ENCODE data around the gene NF1.
"Not testable (repeated sequence)": the region's sequence is repeated elsewhere in the genome, so short reads cannot be mapped to it uniquely, and the experiment has no call there.

Gene NF1

DNA sequence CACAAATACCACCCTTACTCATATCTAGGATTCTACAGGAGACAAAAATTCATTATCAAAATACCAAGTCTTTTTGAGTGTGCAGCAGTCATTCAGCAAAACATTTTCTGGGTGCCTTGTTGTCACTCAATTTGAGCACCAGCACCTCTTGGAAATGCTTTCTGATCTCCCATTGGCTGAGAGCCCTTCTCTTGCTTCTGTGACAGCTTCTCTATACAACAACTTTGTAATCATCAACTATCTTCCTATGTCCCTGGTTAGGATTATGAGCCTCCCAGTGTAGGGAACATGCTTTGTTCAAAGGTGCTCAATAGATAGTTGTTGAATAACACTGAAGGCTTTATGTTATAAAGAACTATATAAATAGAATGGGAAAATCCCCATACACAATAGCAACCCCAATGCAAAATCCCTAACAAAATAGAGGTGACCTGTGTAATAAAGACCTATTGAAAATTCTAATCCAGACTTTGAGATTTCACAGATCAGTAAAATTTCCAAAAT, 286.4 kb downstream of the NF1 start:
- DNase-seq (ENCODE audit: low read depth in 2 of 2, low spot score in 1 of 2), result no peak

DNA sequence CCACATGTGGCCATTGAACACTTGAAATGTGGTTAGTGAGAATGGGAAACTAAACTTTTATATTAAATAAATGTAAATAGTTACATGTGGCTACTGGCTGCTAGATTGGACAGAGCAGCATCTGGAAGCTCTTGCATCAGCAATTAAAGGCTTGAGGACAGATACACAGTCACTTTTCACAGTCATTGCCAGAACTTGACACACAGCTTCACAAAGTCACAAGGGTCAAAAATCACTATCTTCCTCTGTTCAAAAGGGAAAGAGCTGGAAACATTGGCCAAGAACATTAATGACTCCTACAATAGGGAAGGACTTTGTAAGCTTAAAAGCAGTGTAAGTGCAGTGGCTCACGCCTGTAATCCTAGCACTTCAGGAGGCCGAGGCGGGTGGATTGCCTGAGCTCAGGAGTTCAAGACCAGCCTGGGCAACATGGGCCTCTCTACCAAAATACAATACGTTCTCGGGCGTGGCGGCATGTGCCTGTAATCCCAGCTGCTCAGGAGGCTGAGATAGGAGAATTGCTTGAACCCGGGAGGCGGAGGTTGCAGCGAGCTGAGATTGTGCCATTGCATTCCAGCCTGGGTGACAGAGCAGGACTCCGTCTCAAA, 288.0 kb downstream of the NF1 start:
- not testable (repeated sequence) for DNase-seq (ENCODE audit: low read depth in 2 of 2, low spot score in 1 of 2)

DNA sequence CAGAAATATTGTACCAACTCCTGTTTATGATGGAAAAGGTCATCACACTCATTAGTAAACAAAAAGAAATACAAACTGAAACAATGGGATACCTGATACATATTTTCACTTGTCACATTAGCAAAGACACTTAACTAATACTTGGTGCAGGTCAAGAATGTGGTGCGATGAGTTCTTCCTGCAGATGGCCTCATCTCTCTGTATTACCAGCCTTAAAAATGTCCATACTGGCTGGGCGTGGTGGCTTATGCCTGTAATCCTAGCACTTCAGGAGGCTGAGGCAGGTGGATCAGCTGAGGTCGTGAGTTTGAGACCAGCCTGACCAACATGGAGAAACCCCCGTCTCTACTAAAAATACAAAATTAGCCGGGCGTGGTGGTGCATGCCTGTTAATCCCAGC, 288.7 kb downstream of the NF1 start:
- not testable (repeated sequence) for DNase-seq (ENCODE audit: low read depth in 2 of 2, low spot score in 1 of 2)

DNA sequence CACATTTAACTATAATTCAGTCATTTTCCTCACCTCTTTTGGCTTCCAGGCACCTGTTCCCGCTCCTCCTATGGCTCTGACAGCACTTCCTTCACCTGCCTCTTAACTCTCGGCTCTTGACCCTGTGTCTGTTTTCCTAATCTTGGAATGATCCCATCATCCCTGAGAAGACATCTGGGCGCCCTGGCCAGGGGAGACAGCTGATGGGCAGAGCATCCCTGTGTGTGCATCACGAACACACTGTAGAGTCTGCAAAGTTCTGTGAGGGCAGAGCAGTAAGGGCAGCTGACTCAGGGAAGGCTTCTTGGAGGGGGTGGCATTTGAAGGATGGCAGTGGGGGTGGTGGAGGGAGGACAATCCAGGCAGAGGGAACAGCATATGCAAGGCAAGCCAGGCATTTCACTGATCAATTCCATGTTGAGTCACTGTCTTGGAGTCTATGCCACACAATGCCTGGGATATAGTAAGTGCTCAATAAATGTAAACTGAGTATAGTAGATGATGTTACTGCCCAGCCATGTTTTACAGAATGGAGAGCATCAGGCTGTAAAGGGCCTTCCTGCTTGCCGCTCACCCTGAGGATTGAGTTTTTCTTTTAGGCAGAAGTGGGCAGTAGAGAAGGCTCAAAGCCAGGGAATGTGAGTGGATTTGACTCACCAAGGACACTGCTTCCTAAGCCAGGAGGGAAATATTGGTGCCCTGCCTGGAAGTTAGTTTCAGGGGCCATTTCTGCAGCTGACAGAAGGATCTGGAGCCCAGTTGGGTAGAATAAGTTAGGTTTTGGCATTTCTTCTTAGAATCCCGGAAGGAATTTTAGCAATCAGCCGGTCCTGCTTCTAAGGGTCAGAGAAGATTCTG, 290.9 kb downstream of the NF1 start:
- no peak for DNase-seq (ENCODE audit: low read depth in 2 of 2, low spot score in 1 of 2)

DNA sequence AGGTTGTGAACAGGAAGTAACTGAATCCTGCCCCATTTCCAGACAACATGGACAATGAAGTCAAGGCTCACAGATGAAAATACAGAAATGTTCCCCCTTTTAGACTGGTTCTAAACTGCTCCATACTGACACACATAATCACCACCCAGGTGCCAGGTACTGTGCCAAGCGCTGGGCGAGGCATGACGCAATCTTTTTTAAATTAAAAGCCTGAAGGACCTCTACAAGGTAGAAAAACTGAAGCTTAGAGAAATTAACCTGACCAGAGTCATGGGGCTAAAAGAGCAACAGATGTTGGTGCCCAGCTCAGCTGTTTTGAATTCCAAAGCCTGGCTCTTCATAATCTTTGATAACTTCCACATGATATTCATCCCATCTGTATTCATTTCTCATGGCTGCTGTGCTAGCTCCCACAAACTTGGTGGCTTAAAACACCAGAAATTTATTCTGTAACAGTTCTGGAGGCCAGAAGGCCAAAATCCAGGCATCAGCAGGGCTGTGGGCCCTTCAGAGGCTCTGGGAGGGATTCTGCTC, 291.8 kb downstream of the NF1 start:
- no peak for DNase-seq (ENCODE audit: low read depth in 2 of 2, low spot score in 1 of 2)

DNA sequence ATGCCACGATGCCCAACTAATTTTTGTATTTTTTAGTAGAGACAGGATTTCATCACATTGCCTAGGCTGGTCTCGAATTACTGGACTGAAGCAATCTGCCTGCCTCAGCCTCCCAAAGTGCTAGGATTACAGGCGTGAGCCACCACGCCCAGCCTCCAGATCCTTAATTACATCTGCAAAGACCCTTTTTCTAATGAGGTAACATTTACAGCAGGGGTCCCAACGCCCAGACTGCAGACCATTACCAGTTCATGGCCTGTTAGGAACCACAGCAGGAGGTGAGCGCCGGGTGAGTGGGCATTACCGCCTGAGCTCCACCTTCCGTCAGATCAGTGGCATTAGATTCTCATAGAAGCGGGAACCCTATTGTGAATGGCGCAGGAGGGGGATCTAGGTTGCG, 292.7 kb downstream of the NF1 start:
- DNase-seq (ENCODE audit: low read depth in 2 of 2, low spot score in 1 of 2), result no peak

DNA sequence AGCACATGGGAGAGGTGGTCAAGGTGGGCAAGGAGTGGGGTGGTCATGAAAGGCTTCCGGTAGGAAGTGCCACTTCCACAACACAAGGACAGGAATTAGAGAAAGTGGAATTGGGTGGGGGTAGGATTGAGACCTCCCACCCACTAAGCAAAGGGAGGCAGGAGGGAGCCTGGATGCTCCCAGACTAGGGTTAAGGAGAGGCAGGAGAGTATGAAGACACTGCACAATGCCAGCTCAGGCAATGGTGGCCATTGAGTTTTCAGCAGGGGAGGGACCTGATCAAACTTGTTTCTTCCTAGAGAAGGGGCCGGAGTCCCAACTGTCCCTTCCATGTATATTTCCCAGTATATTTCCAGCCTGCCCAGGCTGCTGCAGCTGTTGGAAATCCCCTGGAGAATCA, 293.6 kb downstream of the NF1 start:
- no peak for DNase-seq (ENCODE audit: low read depth in 2 of 2, low spot score in 1 of 2)

DNA sequence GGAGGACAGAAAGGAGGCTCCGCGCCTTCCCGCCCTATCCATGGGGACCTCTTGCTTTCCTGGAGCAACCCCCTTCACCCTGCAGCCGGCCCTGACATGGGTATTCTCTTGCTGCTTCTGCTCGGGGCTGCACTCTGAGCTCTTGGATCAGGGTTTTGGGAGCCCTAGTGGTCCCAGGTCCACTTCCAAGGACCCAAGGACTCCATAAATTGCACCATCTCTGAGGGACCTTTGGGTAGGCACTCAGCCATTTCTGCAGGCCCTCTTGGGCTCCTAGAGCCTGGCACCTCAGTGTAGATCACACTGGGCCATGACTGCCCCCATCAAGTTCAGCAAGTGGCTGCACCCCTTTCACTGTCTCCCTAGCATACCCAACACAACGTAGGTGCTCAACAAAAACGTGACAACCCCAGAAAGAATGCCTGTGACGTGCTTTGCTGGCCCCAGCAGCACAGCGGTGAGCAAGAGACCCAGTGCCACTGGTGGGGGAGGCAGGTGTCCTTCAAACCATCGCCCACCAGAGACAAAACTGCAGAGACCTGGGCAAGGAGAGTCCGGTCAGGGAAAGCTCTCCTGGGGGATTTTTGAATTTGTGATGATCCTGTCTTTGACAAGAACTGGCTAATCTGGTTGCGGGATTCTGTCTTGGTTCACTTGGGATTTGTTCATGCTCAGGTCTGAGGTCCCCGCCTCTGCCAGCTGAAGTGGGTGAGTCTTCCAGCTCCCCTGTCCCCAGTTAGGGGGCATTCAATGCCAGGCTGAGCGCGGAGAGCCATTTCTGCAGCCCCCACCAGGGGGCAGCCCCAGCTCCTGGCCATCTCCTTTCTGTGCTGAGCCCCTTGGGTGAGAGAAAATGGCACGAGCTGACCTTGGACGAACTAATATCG, 294.2 kb downstream of the NF1 start:
- DNase-seq (ENCODE audit: low read depth in 2 of 2, low spot score in 1 of 2), result peak in 1 of 2 donors; percentile 16

DNA sequence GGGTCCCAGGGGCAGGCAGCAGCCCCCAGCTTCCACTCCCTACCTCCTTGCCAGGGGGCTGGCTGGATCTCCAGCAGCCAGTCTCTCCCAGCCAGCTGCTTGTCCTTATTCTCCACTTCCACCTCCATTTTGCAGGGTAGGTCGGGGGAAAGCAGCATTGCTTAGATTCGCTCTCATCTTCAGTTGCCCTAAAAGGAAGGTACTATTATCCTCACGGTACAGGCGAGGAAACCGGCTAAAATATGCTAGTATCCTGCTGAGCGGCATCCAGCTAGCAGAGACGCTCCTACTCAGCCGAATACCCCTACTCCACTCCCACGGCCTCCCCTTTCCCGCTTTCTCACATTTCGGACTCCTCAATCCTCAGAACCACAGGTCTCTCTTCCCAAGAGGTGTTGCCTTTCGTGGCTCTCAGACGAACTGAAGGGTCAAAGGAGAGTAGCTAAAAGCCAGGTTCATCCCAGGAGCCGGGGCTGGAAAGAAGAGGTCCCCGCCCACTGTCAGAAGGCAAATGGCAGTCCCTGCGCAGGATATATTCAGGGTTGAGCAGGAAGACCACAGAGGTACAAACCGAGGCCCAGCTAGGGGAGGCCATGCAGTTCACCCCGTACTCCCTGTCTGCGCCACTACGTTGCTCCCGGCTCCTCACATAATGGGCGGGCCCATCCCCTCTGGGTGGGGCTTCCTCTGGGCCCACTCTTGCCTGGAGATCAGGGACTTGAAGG, 295.0 kb downstream of the NF1 start:
- DNase-seq (ENCODE audit: low read depth in 2 of 2, low spot score in 1 of 2), result no peak

DNA sequence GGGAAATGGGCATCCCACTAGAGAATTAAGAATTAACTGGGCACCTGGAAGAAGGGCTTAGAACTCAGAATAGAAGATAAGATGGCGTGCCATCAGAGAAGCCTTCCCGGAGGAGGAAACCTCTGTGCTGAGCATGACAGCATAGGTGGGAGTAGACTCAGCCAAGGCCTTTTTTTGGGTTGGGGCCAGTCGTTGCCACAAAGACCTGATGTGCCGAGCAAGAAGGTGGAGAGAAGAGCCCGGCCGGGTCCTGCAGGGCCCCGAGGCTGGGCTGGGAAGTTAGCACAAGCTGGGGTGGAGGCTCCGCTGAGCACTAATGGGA, 295.6 kb downstream of the NF1 start:
- DNase-seq (ENCODE audit: low read depth in 2 of 2, low spot score in 1 of 2), result no peak

DNA sequence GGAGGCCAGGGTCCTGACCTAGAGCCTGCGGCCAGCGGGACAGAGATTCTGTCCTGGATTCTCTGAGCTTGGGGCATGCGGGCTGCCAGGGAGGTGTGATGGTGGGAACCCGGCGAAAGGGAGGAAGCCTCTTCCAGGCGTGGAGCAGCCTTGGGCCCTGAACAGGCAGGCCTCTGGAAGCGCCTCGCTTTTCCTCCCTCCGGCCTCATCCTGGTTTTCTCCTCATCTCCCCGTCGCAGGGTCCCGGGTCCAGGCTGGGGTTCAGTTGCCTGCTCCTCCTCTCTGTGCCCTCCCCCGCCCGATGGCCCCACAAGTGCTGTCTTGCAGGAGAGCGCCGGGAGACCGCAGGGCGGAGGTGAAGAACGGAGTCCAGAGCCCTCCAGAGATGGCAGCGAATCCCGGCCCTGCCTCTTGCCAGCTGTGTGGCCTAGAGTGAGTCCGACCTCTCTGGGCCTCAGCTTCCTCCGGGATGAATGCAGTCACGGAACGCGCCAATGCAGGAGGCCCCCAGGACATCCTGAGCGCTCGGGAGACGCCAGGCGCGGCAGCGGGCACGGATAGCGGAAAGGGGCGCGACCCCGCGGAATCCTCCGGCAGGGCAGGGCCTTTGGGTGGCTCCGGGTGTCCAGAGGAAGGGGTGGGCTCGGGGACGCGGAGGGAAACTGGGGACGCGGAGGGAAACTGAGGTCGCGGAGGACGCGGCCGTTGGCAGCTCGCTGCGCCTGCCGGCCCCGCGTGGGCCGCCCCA, 296.1 kb downstream of the NF1 start:
- no peak for DNase-seq (ENCODE audit: low read depth in 2 of 2, low spot score in 1 of 2)

DNA sequence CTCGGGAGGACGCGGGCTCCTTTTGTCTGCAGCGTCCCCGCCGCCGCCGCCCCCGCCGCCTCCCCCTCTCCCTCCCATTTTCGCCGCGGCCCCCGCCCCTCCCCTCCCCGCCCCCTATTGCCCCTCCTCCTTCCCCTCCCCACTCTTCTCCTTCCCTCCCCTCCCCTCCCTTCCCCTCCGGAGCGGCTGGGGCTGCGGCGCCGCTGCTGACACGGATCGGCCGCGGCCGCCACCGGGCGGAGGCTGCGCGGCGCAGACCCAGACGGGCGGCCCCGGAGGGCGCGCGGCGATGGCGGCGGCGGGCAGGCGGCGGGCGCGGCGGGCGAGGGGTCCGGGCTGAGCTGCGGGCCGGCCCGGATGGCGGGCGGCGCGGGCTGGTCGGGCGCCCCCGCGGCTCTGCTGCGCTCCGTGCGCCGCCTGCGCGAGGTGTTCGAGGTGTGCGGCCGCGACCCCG, 296.7 kb downstream of the NF1 start, which contains the start of gene RAB11FIP4:
RAB11FIP4 (plus strand) TSS at position 180 of the 454 bp plus-strand sequence; CDS start at position 358, 178 bp downstream.
- no peak for DNase-seq (ENCODE audit: low read depth in 2 of 2, low spot score in 1 of 2)

DNA sequence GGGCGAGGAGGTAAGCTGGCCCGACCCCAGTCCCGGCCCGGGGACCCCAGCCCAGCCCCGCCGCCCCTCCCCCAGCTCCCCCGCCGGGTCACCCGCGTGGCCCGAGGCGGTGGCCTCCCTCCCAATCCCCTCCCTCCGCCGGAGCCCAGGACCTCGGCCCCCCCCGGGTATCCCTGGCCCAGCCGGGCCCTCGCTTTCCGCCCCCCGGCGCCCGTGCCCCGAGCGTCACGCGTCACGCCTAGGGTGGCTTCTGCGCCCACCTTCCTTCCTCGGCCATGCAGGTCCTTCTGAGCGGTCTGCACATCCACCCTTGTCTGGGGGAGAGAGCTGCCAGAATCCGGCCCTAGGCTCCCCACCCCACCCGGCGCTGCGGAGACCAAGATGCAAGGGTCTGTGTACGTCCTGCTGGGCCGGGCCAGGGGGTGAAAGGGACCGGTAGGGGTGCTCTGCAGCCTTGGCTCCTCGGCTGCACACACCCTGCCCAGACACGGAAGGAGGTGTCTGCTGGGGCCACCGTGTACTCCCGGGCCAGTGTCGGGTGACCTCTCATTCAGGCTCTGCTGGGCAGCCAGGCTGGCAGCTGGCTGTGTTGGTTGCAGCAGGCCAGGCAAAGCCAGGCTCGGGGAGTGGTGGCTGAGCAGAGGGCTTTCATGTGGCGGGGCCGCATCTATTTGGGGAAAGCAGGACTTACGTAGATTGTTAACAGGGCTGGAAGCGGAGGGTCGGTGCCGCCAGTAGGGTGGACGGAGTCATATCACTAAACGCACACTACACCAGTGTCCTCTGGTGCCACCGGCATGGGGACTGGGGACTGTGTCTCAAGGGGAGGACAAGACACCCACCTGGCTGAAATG, 297.5 kb downstream of the NF1 start:
- no peak for DNase-seq (ENCODE audit: low read depth in 2 of 2, low spot score in 1 of 2)

DNA sequence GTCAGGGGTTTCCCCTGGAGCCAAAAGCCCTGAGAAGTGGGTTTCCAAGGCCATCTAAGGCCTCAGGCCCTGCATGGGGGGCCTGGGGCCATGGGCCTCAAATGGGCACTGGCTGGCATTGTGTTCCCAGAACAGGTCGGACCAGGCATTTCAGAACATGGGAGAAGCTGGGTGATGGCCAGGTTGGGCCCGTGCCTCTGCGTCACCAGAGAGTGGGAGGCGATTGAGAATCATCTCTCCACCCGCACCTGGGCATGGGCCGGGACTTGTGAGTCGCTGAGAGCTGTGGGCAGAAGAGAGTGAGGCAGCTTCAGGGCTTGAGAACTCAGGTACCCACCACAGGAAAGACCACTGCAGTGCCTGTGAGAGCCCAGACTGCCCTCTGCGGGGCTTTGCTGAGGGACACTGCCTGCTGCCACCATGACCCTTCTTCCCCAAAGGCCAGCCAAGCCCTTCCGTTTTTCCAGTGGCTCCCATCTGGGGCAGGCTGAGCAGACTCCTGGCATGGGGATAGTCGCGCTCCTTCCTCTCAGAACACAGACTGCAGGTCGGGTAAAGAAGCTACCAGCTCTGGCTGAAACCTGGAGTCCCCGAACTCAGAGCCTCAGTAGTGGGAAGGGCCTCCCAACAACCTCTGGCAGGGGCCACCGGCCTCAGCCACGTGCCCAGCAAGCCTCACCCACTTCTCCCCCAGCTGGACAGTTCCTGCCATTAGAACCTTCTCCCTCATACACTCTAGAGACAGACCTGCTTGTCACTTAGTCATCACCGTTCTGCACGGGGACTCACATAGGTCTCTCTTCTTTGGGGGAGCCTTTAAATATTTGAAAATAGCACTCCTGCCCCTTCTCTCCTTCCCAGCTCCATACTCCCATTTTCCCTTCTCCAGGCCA, 298.3 kb downstream of the NF1 start:
- no peak for DNase-seq (ENCODE audit: low read depth in 2 of 2, low spot score in 1 of 2)

DNA sequence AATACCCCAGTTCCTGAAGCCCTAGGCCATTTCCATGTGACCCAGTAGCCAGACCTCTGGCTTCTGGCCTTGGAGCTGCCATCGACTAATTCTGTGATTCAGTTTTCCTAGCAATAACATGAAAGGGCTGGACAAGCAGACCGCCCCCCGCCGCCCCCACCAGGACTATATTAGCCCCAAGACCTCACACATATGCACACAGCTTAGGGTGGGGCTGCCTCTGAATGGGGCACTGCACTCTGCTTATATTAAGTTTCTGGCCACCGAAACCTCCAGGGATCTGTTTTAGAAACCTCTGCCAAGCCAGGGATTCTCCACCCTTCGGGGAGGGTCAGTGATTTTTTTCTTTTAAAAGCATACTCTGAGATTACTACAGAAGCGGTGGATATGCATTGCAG, 299.0 kb downstream of the NF1 start:
- DNase-seq (ENCODE audit: low read depth in 2 of 2, low spot score in 1 of 2), result no peak

DNA sequence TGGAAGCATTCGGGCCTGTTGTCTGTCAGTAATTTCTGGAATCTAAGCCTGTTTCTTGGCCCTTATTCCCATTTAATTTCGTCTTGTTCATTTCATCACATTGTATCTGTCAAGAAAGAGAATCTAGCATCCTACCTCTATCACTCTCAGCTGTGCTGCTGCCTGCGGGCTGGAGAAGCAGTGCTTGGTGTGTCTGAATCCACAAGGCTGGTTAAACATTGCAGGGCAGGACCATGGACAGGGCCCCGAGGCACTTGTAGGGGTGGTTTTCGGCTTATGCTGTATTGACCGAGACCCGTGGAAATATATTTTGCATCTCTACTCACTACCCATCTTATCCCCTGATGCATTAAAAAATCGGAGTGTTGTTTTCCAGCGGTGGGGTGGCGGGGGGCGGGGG, 299.8 kb downstream of the NF1 start:
- no peak for DNase-seq (ENCODE audit: low read depth in 2 of 2, low spot score in 1 of 2)

DNA sequence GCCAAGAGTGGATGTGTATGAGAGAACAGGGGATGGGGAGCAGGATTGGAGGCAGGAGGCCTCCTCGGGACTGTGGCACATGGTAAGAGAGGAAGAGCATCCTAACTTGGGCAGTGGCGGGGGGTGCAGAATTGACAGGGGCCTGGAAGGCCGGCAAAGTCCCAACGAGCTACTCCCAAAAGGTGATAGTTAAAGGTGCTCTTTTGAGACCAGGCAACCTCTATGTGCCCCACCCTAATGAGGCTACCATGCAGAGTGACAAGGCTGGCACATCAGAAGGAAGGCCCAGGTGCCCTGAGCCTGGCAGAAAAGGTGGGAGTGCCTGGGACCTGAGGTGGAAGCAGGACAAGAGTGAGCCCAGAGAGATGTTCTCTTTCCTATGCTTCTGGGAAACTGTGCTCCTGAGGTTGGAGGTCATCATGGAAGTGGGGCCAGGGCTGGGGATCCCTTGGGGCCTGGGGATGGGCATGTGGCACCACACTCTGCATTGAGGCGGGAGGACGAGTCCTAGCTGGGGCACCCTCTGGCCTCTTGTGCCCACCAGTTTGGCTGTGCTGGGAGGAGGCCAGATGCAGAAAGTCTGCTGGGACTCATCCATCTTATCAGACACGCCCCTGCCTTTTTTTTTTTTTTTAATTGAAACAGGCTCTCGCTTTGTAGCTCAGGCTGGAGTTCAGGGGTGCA, 302.6 kb downstream of the NF1 start:
- DNase-seq (ENCODE audit: low read depth in 2 of 2, low spot score in 1 of 2), result no peak
